ENCODE data around the gene NLGN1.

The NLGN1 gene

DNA sequence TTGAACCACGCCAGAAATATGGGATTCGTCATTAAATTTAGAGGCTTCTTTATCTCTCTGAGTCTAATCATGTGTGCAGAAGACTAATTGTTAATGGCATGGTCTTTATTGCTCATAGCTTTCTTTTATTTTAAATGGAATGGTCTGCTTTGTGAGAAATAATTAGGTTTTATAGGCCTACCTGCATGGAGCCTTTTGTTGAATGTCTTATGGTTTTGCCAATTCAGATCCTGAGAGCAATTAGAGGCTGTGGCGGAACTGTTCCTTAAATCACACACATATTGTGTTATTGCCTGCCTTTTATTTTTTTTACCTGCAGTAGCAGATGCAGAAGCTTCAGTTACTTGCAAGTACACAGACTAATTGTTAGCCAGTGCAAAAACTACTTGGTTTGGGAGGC lies 306.2 kb downstream of the NLGN1 start:
- H3K4me3 ChIP-seq (ENCODE audit: low read depth, low read length), result no peak overlapping the region
- TF ChIP-seq, protein P1, sequence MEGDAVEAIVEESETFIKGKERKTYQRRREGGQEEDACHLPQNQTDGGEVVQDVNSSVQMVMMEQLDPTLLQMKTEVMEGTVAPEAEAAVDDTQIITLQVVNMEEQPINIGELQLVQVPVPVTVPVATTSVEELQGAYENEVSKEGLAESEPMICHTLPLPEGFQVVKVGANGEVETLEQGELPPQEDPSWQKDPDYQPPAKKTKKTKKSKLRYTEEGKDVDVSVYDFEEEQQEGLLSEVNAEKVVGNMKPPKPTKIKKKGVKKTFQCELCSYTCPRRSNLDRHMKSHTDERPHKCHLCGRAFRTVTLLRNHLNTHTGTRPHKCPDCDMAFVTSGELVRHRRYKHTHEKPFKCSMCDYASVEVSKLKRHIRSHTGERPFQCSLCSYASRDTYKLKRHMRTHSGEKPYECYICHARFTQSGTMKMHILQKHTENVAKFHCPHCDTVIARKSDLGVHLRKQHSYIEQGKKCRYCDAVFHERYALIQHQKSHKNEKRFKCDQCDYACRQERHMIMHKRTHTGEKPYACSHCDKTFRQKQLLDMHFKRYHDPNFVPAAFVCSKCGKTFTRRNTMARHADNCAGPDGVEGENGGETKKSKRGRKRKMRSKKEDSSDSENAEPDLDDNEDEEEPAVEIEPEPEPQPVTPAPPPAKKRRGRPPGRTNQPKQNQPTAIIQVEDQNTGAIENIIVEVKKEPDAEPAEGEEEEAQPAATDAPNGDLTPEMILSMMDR (IDR thresholded peaks at IDR 0.05; ENCODE audit: borderline replicate concordance, insufficient read depth, low read depth, low read length), result no peak

DNA sequence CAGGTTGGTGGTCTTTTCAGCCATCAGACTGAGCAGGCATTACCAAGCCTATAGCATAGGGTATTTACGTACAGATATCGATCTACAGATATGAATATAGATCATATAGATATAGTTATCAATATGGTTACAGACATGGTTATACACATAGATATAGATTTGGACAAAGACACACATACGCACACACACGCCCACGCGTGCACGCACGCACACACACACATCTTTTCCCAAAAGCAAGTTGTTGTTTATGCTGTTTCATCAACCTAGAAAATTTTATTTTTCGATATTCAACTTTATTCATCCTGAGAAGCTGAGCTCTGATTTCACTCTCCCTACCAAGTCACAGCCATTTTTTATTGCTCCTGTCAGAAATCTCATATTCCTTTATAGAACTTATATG lies 309.1 kb downstream of the NLGN1 start:
- H3K4me3 ChIP-seq (ENCODE audit: low read depth, low read length), result no peak overlapping the region
- TF ChIP-seq, protein P1 (IDR thresholded peaks at IDR 0.05; ENCODE audit: borderline replicate concordance, insufficient read depth, low read depth, low read length), result no peak

DNA sequence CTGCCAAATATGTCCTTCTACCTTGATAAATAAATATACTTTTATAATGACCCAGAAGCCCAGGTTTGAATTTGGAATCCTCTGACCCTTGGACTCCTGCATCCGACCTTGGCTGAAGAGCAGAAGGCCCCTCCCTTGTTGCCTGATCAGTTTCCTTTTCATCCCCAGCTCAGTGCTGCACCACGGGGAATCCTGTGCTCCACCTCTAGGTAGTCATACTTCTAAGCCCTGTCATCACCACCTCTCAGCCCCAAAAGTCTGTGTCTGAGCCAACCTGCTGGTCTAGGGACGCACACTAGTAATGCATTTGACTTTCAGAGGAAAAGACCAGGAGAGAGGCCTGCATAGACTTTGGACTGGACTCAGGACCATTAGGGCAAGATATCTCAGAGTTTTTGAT lies 310.6 kb downstream of the NLGN1 start:
- TF ChIP-seq, protein P1 (IDR thresholded peaks at IDR 0.05; ENCODE audit: borderline replicate concordance, insufficient read depth, low read depth, low read length), result no peak
- H3K4me3 ChIP-seq (ENCODE audit: low read depth, low read length), result no peak overlapping the region

DNA sequence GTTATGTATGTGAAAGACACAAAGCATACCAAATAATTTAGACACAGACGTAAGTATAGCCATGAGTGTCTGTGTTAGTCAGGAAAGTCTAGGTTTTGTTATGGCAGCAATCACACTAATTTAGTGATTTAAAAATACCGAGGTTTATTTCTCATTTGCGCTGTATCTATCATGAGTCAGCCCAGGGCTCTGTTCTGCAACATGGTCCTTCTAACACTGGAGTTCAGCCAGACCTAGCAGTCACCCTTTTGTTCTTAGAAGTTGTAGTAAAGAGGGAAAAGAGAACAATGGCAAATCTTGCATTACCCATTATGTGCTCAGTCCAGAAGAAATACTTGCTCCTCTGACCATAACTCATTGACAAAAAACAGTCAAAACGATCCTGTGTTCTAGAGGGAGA lies 311.5 kb downstream of the NLGN1 start:
- TF ChIP-seq, protein P1 (IDR thresholded peaks at IDR 0.05; ENCODE audit: borderline replicate concordance, insufficient read depth, low read depth, low read length), result no peak
- H3K4me3 ChIP-seq (ENCODE audit: low read depth, low read length), result no peak overlapping the region

DNA sequence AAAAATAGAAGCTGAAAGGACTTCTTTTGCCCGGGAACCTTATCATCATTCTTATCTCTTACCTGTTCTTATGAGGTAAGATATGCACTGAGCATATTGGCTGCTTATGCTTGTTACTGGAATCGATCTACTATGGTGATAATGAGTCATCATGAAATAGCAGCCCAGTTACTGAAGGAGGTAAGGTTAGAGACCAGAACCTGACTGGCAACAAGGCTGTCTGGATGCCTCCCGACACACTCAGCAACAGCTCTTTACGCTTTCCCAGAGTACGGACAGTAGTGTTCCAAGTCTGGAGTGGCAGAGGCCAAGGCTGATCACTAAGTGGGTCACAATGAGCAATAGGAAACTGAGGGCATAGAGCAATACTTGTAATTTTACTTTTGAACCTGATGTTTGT lies 314.1 kb downstream of the NLGN1 start:
- no peak overlapping the region for H3K4me3 ChIP-seq (ENCODE audit: low read depth, low read length)
- TF ChIP-seq, protein P1 (IDR thresholded peaks at IDR 0.05; ENCODE audit: borderline replicate concordance, insufficient read depth, low read depth, low read length), result no peak

DNA sequence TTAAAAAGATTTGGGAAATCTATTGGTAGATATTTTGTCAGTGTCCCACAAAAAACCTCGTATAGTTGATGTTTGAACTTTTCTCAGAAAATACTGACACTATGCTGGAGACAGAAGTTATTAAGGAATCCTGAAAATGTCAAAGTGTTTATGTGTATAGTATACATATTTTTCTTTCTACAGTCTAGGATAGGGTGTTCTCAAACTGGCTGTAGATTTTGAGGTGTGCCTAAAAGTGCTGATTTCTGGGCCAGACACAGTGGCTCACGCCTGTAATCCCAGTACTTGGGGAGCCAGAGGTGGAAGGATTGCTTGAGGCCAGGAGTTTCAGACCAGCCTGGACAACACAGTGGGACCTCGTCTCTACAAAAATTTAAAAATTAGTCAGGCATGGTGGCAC lies 322.0 kb downstream of the NLGN1 start:
- TF ChIP-seq, protein P1 (IDR thresholded peaks at IDR 0.05; ENCODE audit: borderline replicate concordance, insufficient read depth, low read depth, low read length), result no peak
- H3K4me3 ChIP-seq (ENCODE audit: low read depth, low read length), result no peak overlapping the region

DNA sequence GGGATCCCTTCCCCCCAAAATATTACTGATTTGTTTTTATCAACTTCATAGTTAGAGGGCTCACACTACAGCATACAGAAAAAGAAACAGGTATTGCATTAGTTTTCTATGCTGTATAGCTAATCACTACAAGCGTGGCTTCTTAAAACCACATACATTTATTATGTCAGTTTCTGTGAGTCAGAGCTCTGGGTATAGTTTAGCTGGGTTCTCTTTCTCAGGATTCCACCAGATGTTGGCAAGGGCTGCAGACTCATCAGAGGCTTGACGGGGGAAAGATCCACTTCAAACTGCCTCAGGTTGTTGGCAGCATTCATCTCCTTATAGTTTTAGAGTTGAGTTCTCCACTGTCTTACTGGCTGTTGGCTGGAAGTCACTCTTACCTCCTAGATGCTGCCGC lies 328.0 kb downstream of the NLGN1 start:
- H3K4me3 ChIP-seq (ENCODE audit: low read depth, low read length), result no peak overlapping the region
- TF ChIP-seq, protein P1 (IDR thresholded peaks at IDR 0.05; ENCODE audit: borderline replicate concordance, insufficient read depth, low read depth, low read length), result no peak

Measured in GM12875 (cell line).